OCI-LY1 (cell line): ENCODE measurements around the gene PGAP6.
"Not testable (repeated sequence)": the region's sequence is repeated elsewhere in the genome, so short reads cannot be mapped to it uniquely, and the experiment has no call there.

Experiments used
- EZH2 ChIP-seq: fragments of 200-600 bp; sonication (generic), shearing (Covaris generic); IDR thresholded peaks from 2 replicates; pipeline ENCODE4 v1.8.0; 2017; ENCODE audit warnings: borderline replicate concordance, mixed run types, mild to moderate bottlenecking, antibody characterized with exemption, low read length, moderate library complexity, mixed read lengths
- TF ChIP-seq, protein P1 (sequence below): fragments of 200-600 bp; sonication (generic), shearing (Covaris generic); IDR thresholded peaks from 2 replicates; pipeline ENCODE4 v1.5.1; 2017; ENCODE audit warnings: mild to moderate bottlenecking, antibody characterized with exemption, low read length, moderate library complexity, mixed read lengths

DNA sequence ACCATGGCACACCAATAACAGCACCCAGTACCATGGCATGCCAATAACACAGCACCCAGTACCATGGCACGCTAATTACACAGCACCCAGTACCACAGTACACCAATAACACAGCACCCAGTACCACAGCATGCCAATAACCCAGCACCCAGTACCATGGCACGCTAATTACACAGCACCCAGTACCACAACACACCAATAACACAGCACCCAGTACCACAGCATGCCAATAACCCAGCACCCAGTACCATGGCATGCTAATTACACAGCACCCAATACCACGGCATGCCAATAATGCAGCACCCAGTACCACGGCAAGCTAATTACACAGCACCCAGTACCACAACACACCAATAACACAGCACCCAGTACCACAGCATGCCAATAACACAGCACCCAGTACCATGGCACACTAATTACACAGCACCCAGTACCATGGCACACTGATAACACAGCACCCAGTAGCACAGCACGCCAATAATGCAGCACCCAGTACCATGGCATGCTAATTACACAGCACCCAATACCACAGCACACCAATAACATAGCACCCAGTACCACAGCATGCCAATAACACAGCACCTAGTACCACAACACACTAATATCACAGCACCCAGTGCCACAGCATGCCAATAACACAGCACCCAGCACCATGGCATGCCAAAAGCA is 47.5 kb downstream of the PGAP6 start:
- TF ChIP-seq, protein P1, sequence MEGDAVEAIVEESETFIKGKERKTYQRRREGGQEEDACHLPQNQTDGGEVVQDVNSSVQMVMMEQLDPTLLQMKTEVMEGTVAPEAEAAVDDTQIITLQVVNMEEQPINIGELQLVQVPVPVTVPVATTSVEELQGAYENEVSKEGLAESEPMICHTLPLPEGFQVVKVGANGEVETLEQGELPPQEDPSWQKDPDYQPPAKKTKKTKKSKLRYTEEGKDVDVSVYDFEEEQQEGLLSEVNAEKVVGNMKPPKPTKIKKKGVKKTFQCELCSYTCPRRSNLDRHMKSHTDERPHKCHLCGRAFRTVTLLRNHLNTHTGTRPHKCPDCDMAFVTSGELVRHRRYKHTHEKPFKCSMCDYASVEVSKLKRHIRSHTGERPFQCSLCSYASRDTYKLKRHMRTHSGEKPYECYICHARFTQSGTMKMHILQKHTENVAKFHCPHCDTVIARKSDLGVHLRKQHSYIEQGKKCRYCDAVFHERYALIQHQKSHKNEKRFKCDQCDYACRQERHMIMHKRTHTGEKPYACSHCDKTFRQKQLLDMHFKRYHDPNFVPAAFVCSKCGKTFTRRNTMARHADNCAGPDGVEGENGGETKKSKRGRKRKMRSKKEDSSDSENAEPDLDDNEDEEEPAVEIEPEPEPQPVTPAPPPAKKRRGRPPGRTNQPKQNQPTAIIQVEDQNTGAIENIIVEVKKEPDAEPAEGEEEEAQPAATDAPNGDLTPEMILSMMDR = not testable (repeated sequence)
- TF ChIP-seq EZH2 = not testable (repeated sequence)
